Measurements from ENCODE around the gene MAB21L4.
A peak's percentile ranks its signal among the peaks of the same experiment; 100 is the strongest.

MAB21L4 gene

GRCh38 chr2:240909216-240909974 lies 13.4 kb upstream of the MAB21L4 start:
- DNase-seq = no peak

GRCh38 chr2:240906911-240907590 lies 11.1 kb upstream of the MAB21L4 start:
- DNase-seq = no peak

GRCh38 chr2:240906141-240906910 lies 10.4 kb upstream of the MAB21L4 start, which contains the start of gene CROCC2:
CROCC2 (plus strand) TSS chr2:240906336; CDS start chr2:240906514, 178 bp downstream.
- peak; percentile 37 for DNase-seq

GRCh38 chr2:240905176-240905781 lies 9.3 kb upstream of the MAB21L4 start:
- DNase-seq = peak; percentile 46

GRCh38 chr2:240904216-240905175 lies 8.5 kb upstream of the MAB21L4 start:
- DNase-seq = no peak

- no peak for DNase-seq
Measured at GRCh38 chr2:240903191-240904060, 7.5 kb upstream of the MAB21L4 start.

GRCh38 chr2:240902615-240903041 lies 6.7 kb upstream of the MAB21L4 start:
- DNase-seq = no peak

GRCh38 chr2:240901986-240902614 lies 6.1 kb upstream of the MAB21L4 start:
- no peak for DNase-seq

GRCh38 chr2:240900141-240900860 lies 4.3 kb upstream of the MAB21L4 start:
- DNase-seq = no peak

- DNase-seq = no peak
Measured at GRCh38 chr2:240899468-240899865, 3.5 kb upstream of the MAB21L4 start.

GRCh38 chr2:240898731-240899467 lies 2.9 kb upstream of the MAB21L4 start:
- DNase-seq = no peak

GRCh38 chr2:240898108-240898730 lies 2.3 kb upstream of the MAB21L4 start:
- no peak for DNase-seq

GRCh38 chr2:240896871-240897692 lies 1.1 kb upstream of the MAB21L4 start:
- peak; percentile 65 for DNase-seq

GRCh38 chr2:240896394-240896793 lies 438 bp upstream of the MAB21L4 start:
- DNase-seq = no peak

- DNase-seq = no peak
Measured at GRCh38 chr2:240894836-240895558, 959 bp downstream of the MAB21L4 start.

- no peak for DNase-seq
Measured at GRCh38 chr2:240894006-240894405, 1.9 kb downstream of the MAB21L4 start.

- DNase-seq = no peak
Measured at GRCh38 chr2:240893363-240893844, 2.6 kb downstream of the MAB21L4 start.
